ENCODE results near the gene ARHGDIA.

The ARHGDIA gene

DNA sequence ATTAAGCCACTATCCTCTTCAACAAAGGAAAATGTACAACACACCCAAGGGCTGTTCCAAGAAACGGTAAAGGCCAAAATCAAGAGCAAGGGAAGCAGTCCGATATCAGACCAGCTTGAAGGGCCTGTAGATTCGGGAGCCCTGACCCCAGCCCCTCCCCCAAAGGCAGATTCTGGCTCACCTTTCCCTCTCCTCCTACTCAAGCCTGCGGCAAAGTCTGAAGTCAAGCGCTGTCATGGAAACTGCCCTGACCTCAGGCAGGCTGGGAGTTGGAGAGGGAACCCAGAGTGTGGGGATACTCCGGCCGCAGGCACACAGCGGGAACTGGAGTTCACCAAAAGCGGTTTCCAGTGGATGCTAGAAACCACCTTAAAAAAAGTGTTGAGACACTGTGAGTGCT, 18.5 kb upstream of the ARHGDIA start:
- ChIA-PET CTCF (no interaction called here), POLR2A (no interaction called here)
- TF ChIP-seq SUZ12 (IDR thresholded peaks at IDR 0.05) (no peak), NFRKB (IDR thresholded peaks at IDR 0.05) (no peak), CTBP1 (IDR thresholded peaks at IDR 0.05; ENCODE audit: borderline replicate concordance) (no peak), ELF4 (IDR thresholded peaks at IDR 0.05) (no peak), ZNF384 (IDR thresholded peaks at IDR 0.05) (no peak), ARNT (IDR thresholded peaks at IDR 0.05) (no peak)
- TF ChIP-seq, protein P1, sequence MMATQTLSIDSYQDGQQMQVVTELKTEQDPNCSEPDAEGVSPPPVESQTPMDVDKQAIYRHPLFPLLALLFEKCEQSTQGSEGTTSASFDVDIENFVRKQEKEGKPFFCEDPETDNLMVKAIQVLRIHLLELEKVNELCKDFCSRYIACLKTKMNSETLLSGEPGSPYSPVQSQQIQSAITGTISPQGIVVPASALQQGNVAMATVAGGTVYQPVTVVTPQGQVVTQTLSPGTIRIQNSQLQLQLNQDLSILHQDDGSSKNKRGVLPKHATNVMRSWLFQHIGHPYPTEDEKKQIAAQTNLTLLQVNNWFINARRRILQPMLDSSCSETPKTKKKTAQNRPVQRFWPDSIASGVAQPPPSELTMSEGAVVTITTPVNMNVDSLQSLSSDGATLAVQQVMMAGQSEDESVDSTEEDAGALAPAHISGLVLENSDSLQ (IDR thresholded peaks at IDR 0.05), result no peak
- no peak for DNase-seq (ENCODE audit: extremely low spot score)

DNA sequence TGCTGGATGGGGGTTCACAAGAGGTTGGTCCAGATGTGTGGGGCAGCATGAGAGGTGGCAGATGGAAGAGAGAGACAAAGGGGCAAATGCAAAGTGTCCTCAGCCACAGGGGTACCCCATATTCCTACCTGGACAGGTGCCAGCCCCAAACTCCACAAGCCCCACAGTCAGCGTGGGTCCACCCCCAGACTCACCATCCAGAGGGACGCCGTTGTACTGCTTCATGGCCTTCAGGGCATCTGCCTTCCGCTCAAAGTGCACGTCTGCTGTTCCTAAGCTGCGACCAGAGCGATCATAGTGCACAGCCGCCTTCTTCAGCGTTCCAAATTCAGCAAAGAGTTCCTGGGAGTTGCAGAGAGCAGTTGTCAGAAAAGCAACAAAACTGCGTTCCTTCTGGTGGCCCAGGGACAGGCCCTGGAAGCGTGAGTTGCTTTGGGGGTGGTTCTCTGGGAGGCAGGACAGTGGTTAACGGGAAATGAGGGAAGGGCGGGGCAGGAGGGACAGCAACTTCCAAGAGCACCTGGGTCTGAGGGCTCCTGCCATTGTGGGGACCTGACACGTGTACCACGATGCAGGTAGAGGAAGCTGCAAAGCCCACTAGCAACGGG, 18.0 kb upstream of the ARHGDIA start:
- no peak for DNase-seq (ENCODE audit: extremely low spot score)
- ChIA-PET POLR2A (no interaction called here), CTCF (no interaction called here)
- TF ChIP-seq CTBP1 (IDR thresholded peaks at IDR 0.05; ENCODE audit: borderline replicate concordance) (no peak), FOXM1 (IDR thresholded peaks at IDR 0.05; ENCODE audit: borderline replicate concordance) (no peak)

DNA sequence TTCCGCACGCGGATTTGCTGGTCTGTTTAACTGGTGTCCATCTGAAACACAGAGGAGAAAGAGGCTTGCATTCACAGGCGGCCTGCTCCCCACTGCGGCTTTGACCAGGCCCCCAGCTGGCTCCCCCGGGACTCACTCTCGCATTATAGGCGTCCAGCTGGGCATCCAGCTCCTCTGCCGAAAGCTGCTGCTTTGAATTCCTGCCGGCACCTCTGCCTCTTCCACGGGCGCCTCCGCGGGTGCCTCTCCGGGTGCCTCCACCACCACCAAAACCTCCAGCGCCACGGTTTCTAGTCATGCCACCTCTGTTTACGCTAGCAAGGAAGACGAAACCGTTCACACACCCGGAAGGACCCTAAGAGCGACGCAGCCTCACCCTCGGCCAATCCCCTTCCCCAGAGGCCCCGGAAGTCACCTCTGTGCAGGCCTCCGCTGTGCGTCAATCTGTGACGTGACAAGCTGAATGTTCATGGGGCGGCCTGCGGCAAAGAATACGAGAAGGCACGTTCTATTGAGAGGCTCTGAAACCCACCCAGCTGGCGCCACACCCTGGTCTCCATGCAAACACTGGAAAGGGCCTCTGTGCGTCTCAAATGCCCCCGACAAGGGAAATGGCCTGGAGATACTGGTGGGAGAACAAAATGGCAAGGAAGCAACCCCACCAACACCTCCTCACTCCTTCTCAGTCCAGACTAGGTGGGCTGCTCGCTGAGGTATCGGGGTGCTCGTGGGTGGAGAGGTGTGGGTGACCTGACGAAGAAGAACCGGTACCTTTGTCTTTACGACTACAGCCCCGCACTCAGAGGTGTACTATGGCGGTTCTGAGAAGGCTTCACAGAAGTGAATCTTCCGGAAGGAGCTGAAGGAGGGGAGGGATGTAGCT, 17.2 kb upstream of the ARHGDIA start:
- ChIA-PET CTCF (no interaction called here), POLR2A (interaction anchor here (0.8 kb wide), 1 partner anchor 21 kb away, joined by 3 read pairs; no protein-coding TSS in a partner anchor)
- no peak for DNase-seq (ENCODE audit: extremely low spot score)
- no peak for TF ChIP-seq SUZ12 (IDR thresholded peaks at IDR 0.05)
- TF ChIP-seq FOXA1 (IDR thresholded peaks at IDR 0.05), result no peak
- no peak for TF ChIP-seq TARDBP (IDR thresholded peaks at IDR 0.05)
- no peak for TF ChIP-seq ARNT (IDR thresholded peaks at IDR 0.05)
- TF ChIP-seq HDGF (IDR thresholded peaks at IDR 0.05; ENCODE audit: borderline replicate concordance), result no peak
- TF ChIP-seq FOXM1 (IDR thresholded peaks at IDR 0.05; ENCODE audit: borderline replicate concordance), result no peak
- TF ChIP-seq BHLHE40 (IDR thresholded peaks at IDR 0.05; ENCODE audit: borderline replicate concordance), result no peak
- TF ChIP-seq, protein P1 (IDR thresholded peaks at IDR 0.05), result no peak

DNA sequence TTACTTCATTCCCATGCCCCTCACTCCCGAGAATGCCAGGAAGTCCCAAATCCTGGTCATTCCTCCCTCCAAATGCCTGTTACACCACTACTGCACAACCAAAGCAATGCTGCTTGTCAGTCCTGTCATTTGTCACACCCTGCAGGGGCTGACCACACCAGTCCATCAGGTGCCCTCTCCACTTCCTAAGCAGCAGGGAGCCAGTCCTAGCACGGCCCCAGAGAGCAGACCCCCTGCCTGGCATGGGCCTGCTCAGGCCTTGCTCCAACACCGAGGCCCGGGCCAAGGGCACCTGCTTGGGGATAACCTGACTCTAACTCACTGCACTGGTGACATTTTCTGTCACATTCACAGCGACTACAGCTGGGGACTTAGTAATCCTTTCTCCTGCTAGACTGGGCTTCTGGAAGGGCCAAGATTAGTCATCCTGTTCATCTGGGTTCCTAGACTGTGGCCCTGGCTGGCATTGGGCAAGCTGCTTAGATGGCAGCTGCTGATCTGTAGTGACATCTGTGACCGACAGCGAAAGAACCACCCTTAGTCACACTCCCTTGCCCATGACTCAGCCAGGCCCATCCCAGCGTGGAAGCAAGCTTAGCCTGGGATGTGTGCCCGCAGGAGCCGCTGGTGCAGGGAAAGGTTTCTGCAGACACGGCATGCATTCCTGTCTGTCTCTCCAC, 14.9 kb upstream of the ARHGDIA start:
- CTCF ChIA-PET, result no interaction called here
- POLR2A ChIA-PET, result interaction anchor here (2.4 to 3.8 kb wide), 2 partner anchors 13 to 16 kb away, joined by 10 to 30 read pairs; partner anchors contain the start of gene ARHGDIA
- TF ChIP-seq ARNT (IDR thresholded peaks at IDR 0.05), result no peak
- no peak for TF ChIP-seq SP1 (IDR thresholded peaks at IDR 0.05)
- TF ChIP-seq ELF4 (IDR thresholded peaks at IDR 0.05), result no peak
- TF ChIP-seq FOXK2 (IDR thresholded peaks at IDR 0.05), result no peak
- no peak for TF ChIP-seq TARDBP (IDR thresholded peaks at IDR 0.05)
- no peak for TF ChIP-seq L3MBTL2 (conservative IDR thresholded peaks at IDR 0.05)
- TF ChIP-seq LEF1 (IDR thresholded peaks at IDR 0.05; ENCODE audit: borderline replicate concordance), result no peak
- TF ChIP-seq NFRKB (IDR thresholded peaks at IDR 0.05), result no peak
- TF ChIP-seq SUZ12 (IDR thresholded peaks at IDR 0.05), result no peak
- TF ChIP-seq ZNF384 (IDR thresholded peaks at IDR 0.05), result no peak
- no peak for TF ChIP-seq FOXM1 (IDR thresholded peaks at IDR 0.05; ENCODE audit: borderline replicate concordance)
- no peak for TF ChIP-seq FOXA1 (IDR thresholded peaks at IDR 0.05)
- TF ChIP-seq, protein P1 (IDR thresholded peaks at IDR 0.05), result no peak
- no peak for TF ChIP-seq HDGF (IDR thresholded peaks at IDR 0.05; ENCODE audit: borderline replicate concordance)
- TF ChIP-seq BHLHE40 (IDR thresholded peaks at IDR 0.05; ENCODE audit: borderline replicate concordance), result no peak
- no peak for TF ChIP-seq CTBP1 (IDR thresholded peaks at IDR 0.05; ENCODE audit: borderline replicate concordance)
- no peak for DNase-seq (ENCODE audit: extremely low spot score)

DNA sequence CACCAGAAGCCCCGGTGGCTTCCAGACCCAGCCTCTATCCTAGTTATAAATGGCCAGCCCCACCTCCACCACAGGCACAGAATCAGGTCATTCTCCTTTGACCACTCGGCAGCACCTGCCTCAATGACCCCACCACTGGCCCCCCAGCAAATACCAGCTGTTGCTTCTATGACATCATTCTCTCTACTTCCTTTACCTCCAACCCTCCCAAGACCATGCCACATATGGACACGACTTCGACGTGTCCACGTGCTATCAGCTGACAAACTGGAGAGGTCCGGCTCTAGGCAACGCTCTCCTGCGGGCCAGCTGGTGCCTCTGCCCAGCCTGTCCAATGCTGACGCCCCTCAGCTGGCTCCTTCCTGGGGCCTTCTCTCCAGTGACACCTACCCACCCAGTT, 14.3 kb upstream of the ARHGDIA start:
- ChIA-PET POLR2A (interaction anchor here (2.4 to 3.8 kb wide), 2 partner anchors 12 to 15 kb away, joined by 10 to 30 read pairs; partner anchors contain the start of gene ARHGDIA), CTCF (interaction anchor here (0.7 kb wide), 1 partner anchor 20 kb away, joined by 3 read pairs; no protein-coding TSS in a partner anchor)
- no peak for DNase-seq (ENCODE audit: extremely low spot score)
- no peak for TF ChIP-seq FOXK2 (IDR thresholded peaks at IDR 0.05)
- no peak for TF ChIP-seq SP1 (IDR thresholded peaks at IDR 0.05)
- TF ChIP-seq, protein P1 (IDR thresholded peaks at IDR 0.05), result no peak
- TF ChIP-seq NFRKB (IDR thresholded peaks at IDR 0.05), result no peak
- TF ChIP-seq LEF1 (IDR thresholded peaks at IDR 0.05; ENCODE audit: borderline replicate concordance), result no peak
- TF ChIP-seq ELF4 (IDR thresholded peaks at IDR 0.05), result no peak
- no peak for TF ChIP-seq FOXM1 (IDR thresholded peaks at IDR 0.05; ENCODE audit: borderline replicate concordance)
- no peak for TF ChIP-seq SUZ12 (IDR thresholded peaks at IDR 0.05)
- no peak for TF ChIP-seq CTBP1 (IDR thresholded peaks at IDR 0.05; ENCODE audit: borderline replicate concordance)
- TF ChIP-seq TARDBP (IDR thresholded peaks at IDR 0.05), result no peak
- no peak for TF ChIP-seq BHLHE40 (IDR thresholded peaks at IDR 0.05; ENCODE audit: borderline replicate concordance)
- no peak for TF ChIP-seq FOXA1 (IDR thresholded peaks at IDR 0.05)
- TF ChIP-seq L3MBTL2 (conservative IDR thresholded peaks at IDR 0.05), result no peak

All from HEK293T (cell line).